ENCODE measurements around the gene GRB2.
"Not testable (repeated sequence)": the region's sequence is repeated elsewhere in the genome, so short reads cannot be mapped to it uniquely, and the experiment has no call there.

Gene GRB2

DNA sequence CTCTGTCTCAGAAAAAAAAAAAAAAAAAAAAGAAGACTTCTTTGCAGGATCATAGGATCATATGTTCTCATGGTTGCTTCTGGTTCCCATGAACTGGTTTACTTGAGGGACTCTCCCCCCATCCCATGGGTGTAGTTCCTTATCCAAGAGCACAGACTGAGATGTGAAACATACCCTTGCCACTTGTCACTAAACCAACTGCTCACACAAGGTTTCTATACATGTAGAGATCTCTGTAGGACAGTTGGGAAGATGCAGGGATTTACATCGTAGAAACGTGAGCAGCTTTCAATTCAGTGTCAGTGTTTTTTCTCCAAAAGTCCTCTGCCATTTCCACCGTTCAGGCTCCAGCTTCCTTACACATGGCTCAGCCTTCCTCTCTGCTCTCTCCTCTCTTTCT lies 39.8 kb upstream of the GRB2 start:
- Histone ChIP-seq H3K27me3 (no peaks in the 10 kb centered on the region), H3K27ac (no peak overlapping the region), H3K9me3 (no peaks in the 10 kb centered on the region), H3K4me1 (ENCODE audit: control insufficient read depth in 1 of 2, insufficient read depth in 1 of 2, low read depth in 1 of 2, low read length in 1 of 2) (no peaks in the 10 kb centered on the region), H3K4me3 (ENCODE audit: low read depth in 1 of 2, low read length in 1 of 2) (no peak overlapping the region), H3K36me3 (no peaks in the 10 kb centered on the region)
- TF ChIP-seq, protein P1, sequence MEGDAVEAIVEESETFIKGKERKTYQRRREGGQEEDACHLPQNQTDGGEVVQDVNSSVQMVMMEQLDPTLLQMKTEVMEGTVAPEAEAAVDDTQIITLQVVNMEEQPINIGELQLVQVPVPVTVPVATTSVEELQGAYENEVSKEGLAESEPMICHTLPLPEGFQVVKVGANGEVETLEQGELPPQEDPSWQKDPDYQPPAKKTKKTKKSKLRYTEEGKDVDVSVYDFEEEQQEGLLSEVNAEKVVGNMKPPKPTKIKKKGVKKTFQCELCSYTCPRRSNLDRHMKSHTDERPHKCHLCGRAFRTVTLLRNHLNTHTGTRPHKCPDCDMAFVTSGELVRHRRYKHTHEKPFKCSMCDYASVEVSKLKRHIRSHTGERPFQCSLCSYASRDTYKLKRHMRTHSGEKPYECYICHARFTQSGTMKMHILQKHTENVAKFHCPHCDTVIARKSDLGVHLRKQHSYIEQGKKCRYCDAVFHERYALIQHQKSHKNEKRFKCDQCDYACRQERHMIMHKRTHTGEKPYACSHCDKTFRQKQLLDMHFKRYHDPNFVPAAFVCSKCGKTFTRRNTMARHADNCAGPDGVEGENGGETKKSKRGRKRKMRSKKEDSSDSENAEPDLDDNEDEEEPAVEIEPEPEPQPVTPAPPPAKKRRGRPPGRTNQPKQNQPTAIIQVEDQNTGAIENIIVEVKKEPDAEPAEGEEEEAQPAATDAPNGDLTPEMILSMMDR (IDR thresholded peaks at IDR 0.05) = no peak

- Histone ChIP-seq H3K9me3 (no peaks in the 10 kb centered on the region), H3K4me1 (ENCODE audit: control insufficient read depth in 1 of 2, insufficient read depth in 1 of 2, low read depth in 1 of 2, low read length in 1 of 2) (no peaks in the 10 kb centered on the region), H3K4me3 (ENCODE audit: low read depth in 1 of 2, low read length in 1 of 2) (no peak overlapping the region), H3K36me3 (no peaks in the 10 kb centered on the region), H3K27me3 (no peaks in the 10 kb centered on the region), H3K27ac (no peak overlapping the region)
- TF ChIP-seq, protein P1 (IDR thresholded peaks at IDR 0.05) = no peak
Observed at GRCh38 chr17:75442168-75443103, 37.0 kb upstream of the GRB2 start.

GRCh38 chr17:75440738-75441448 lies 35.4 kb upstream of the GRB2 start:
- Histone ChIP-seq H3K27ac (no peak overlapping the region), H3K36me3 (no peaks in the 10 kb centered on the region), H3K4me1 (ENCODE audit: control insufficient read depth in 1 of 2, insufficient read depth in 1 of 2, low read depth in 1 of 2, low read length in 1 of 2) (no peaks in the 10 kb centered on the region), H3K9me3 (no peaks in the 10 kb centered on the region), H3K4me3 (ENCODE audit: low read depth in 1 of 2, low read length in 1 of 2) (no peak overlapping the region), H3K27me3 (no peaks in the 10 kb centered on the region)
- TF ChIP-seq, protein P1 (IDR thresholded peaks at IDR 0.05) = no peak

DNA sequence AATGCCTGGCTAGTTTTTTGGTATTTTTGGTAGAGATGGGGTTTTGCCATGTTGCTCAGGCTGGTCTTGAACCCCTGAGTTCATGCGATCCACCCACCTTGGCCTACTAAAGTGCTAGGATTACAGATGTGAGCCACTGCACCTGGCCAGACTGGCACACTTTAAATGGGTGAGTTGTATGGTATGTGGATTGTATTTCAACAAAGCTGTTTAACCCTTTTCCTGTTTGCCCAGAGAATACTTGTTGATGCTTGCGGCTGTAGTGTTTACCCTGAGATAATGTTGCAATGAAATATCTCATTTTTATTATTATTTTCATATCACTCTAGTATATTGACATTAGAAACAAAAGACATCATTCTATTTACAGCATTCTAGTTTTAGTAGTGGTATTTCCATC lies 33.8 kb upstream of the GRB2 start:
- H3K4me3 ChIP-seq (ENCODE audit: low read depth in 1 of 2, low read length in 1 of 2) = no peak overlapping the region
- no peaks in the 10 kb centered on the region for H3K36me3 ChIP-seq
- no peaks in the 10 kb centered on the region for H3K9me3 ChIP-seq
- H3K27ac ChIP-seq = no peak overlapping the region
- no peaks in the 10 kb centered on the region for H3K4me1 ChIP-seq (ENCODE audit: control insufficient read depth in 1 of 2, insufficient read depth in 1 of 2, low read depth in 1 of 2, low read length in 1 of 2)
- H3K27me3 ChIP-seq = peaks cover 8% of the 10 kb centered on the region
- TF ChIP-seq, protein P1 (IDR thresholded peaks at IDR 0.05) = no peak

GRCh38 chr17:75437404-75437803 lies 31.9 kb upstream of the GRB2 start:
- H3K9me3 ChIP-seq; H3K36me3 ChIP-seq; H3K27me3 ChIP-seq; H3K4me1 ChIP-seq (ENCODE audit: control insufficient read depth in 1 of 2, insufficient read depth in 1 of 2, low read depth in 1 of 2, low read length in 1 of 2); H3K4me3 ChIP-seq (ENCODE audit: low read depth in 1 of 2, low read length in 1 of 2); H3K27ac ChIP-seq: not testable (repeated sequence)

DNA sequence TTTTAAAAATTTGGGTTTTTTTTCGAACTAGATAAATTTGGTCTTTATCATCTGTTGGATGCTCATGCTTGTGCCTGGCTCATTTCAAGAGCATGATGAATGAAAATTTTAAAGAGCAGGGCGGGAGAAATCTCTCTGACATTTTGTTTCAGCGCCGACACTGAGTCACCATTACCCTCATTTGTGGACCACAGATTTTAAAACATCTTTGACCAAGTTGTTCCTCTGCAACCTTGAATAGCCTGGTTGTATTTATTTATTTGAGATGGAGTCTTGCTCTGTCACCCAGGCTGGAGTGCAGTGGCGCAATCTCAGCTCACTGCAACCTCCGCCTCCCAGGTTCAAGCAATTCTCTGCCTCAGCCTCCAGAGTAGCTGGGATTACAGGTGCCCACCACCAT lies 29.0 kb upstream of the GRB2 start:
- not testable (repeated sequence) for H3K36me3 ChIP-seq; H3K4me3 ChIP-seq (ENCODE audit: low read depth in 1 of 2, low read length in 1 of 2); H3K27ac ChIP-seq; H3K9me3 ChIP-seq; H3K27me3 ChIP-seq; H3K4me1 ChIP-seq (ENCODE audit: control insufficient read depth in 1 of 2, insufficient read depth in 1 of 2, low read depth in 1 of 2, low read length in 1 of 2)

Data from neutrophil (primary cell).